Measurements from ENCODE around the gene ERCC3.

- TF ChIP-seq, protein P1, sequence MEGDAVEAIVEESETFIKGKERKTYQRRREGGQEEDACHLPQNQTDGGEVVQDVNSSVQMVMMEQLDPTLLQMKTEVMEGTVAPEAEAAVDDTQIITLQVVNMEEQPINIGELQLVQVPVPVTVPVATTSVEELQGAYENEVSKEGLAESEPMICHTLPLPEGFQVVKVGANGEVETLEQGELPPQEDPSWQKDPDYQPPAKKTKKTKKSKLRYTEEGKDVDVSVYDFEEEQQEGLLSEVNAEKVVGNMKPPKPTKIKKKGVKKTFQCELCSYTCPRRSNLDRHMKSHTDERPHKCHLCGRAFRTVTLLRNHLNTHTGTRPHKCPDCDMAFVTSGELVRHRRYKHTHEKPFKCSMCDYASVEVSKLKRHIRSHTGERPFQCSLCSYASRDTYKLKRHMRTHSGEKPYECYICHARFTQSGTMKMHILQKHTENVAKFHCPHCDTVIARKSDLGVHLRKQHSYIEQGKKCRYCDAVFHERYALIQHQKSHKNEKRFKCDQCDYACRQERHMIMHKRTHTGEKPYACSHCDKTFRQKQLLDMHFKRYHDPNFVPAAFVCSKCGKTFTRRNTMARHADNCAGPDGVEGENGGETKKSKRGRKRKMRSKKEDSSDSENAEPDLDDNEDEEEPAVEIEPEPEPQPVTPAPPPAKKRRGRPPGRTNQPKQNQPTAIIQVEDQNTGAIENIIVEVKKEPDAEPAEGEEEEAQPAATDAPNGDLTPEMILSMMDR (IDR thresholded peaks at IDR 0.05; ENCODE audit: borderline replicate concordance, extremely low read depth, low read length, poor library complexity, severe bottlenecking), result no peak
- TF ChIP-seq EZH2 (IDR thresholded peaks at IDR 0.05; ENCODE audit: borderline replicate concordance, low read depth, low read length, severe bottlenecking), result no peak
These were observed 32.0 kb downstream of the ERCC3 start for GRCh38 chr2:127261804-127262406.

Data from DND-41 (cell line).